OCI-LY3 (cell line): Measurements from ENCODE around the gene SBNO2.

ENCODE experiments used
- EZH2phosphoT487 ChIP-seq: fragments of 200-600 bp; shearing (Covaris generic); IDR thresholded peaks from 2 replicates; pipeline ENCODE4 v1.6.1; 2018; ENCODE audit warnings: antibody characterized with exemption, mixed run types, low read depth
- TF ChIP-seq, protein P1 (sequence below): fragments of 200-600, 300-600 bp; sonication (generic); IDR thresholded peaks from 2 replicates; pipeline ENCODE4 v1.5.1; 2014; ENCODE audit warnings: antibody characterized with exemption, low read length, low read depth

DNA sequence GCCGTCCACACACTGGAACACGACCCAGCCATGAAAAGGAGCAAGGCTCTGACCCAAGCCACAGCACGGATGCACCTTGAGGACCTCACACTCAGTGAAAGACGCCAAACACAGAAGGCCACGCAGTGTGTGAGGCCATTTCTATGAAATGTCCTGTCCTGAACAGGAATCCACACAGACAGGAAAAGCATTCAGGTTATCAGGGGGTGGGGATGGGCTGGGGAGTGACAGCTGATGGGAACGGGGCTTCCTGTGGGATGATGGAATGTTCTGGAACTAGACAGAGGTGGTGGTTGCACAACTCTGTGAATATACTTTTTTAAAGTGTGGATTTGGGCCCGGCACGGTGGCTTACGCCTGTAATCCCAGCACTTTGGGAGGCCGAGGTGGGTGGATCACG lies 39.6 kb downstream of the SBNO2 start:
- TF ChIP-seq, protein P1, sequence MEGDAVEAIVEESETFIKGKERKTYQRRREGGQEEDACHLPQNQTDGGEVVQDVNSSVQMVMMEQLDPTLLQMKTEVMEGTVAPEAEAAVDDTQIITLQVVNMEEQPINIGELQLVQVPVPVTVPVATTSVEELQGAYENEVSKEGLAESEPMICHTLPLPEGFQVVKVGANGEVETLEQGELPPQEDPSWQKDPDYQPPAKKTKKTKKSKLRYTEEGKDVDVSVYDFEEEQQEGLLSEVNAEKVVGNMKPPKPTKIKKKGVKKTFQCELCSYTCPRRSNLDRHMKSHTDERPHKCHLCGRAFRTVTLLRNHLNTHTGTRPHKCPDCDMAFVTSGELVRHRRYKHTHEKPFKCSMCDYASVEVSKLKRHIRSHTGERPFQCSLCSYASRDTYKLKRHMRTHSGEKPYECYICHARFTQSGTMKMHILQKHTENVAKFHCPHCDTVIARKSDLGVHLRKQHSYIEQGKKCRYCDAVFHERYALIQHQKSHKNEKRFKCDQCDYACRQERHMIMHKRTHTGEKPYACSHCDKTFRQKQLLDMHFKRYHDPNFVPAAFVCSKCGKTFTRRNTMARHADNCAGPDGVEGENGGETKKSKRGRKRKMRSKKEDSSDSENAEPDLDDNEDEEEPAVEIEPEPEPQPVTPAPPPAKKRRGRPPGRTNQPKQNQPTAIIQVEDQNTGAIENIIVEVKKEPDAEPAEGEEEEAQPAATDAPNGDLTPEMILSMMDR, result no peak
- TF ChIP-seq EZH2phosphoT487, result no peak
